GM12891 (cell line): ENCODE data around the gene METTL9.

ENCODE experiments used
- PAX5 ChIP-seq: IDR thresholded peaks from 2 replicates; pipeline ENCODE4 v1.6.1; 2011; ENCODE audit warnings: low read length, moderate library complexity, mild to moderate bottlenecking; ENCODE audit not compliant: insufficient read depth, severe bottlenecking
- POLR2A ChIP-seq: IDR thresholded peaks from 2 replicates; pipeline ENCODE4 v1.6.1; 2011; ENCODE audit warnings: low read depth, low read length, control low read depth
- POLR2AphosphoS5 ChIP-seq: IDR thresholded peaks from 2 replicates; pipeline ENCODE4 v1.6.1; 2011; ENCODE audit warnings: low read depth, low read length, control low read depth
- POU2F2 ChIP-seq: IDR thresholded peaks from 2 replicates; pipeline ENCODE4 v1.6.1; 2011; ENCODE audit warnings: low read depth, mild to moderate bottlenecking, control low read depth, low read length, moderate library complexity

DNA sequence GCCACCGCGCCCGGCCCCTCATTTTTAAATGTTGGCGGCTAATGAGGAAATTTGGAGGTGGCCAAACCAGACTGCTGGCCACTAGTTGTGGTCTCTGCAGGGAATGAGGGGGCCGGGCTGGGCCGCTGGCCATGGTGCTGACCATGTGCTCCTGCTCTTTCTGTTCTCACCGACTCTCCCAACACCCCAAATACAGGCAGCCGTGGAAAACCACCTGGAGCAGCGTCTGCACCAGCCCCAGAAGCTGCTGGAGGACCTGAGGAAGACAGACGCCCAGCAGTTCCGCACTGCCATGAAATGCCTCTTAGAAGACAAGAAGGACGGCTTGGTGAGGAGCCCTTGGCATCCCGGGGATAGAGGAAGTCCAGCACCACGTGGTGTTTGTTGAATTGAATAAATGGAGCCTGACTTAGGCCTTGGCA, 85.7 kb downstream of the METTL9 start:
- TF ChIP-seq POLR2A: no peak
- TF ChIP-seq POLR2AphosphoS5: no peak
- no peak for TF ChIP-seq POU2F2
- TF ChIP-seq PAX5: no peak
